ENCODE measurements around the gene PNCK. TPM values are rescaled to one million over a fixed set of nuclear protein-coding genes. Genes with fewer than 3 reads are reported as not detected.
"Not testable (repeated sequence)": the region's sequence is repeated elsewhere in the genome, so short reads cannot be mapped to it uniquely, and the experiment has no call there.

PNCK gene
- total RNA-seq, 1 experiment from 2014 or later: 1.1 TPM

- H3K4me3 Mint-ChIP-seq (ENCODE audit: low read depth, unreplicated experiment): no peak overlapping the region
- no peaks in the 10 kb centered on the region for H3K9me3 Mint-ChIP-seq (ENCODE audit: low read depth, unreplicated experiment)
- no peaks in the 10 kb centered on the region for H3K4me1 Mint-ChIP-seq (ENCODE audit: low read depth, unreplicated experiment)
- intact Hi-C loops (cut with micrococcal nuclease; ENCODE audit: unreplicated experiment): no loop called here
- no TSS peak for BruUV-seq (replicated peaks)
- H3K27ac Mint-ChIP-seq (ENCODE audit: unreplicated experiment): no peak overlapping the region
- no peak for TF ChIP-seq CTCF (IDR thresholded peaks at IDR 0.05; ENCODE audit: unreplicated experiment)
- H3K36me3 Mint-ChIP-seq (ENCODE audit: insufficient read depth, unreplicated experiment): peaks cover 16% of the 10 kb centered on the region
- H3K27me3 Mint-ChIP-seq (ENCODE audit: unreplicated experiment): peaks cover 26% of the 10 kb centered on the region
- DNase-seq: no peak
- CTCF ChIA-PET: interaction anchor here (0.7 to 0.8 kb wide), 2 partner anchors 11 to 23 kb away, joined by 3 to 4 read pairs; no protein-coding TSS in a partner anchor
These were observed 11.0 kb upstream of the PNCK start for GRCh38 chrX:153684467-153685155.

- CTCF ChIA-PET; H3K4me3 Mint-ChIP-seq (ENCODE audit: low read depth, unreplicated experiment); intact Hi-C loops (cut with micrococcal nuclease; ENCODE audit: unreplicated experiment); H3K4me1 Mint-ChIP-seq (ENCODE audit: low read depth, unreplicated experiment); BruUV-seq (replicated peaks); DNase-seq; H3K27ac Mint-ChIP-seq (ENCODE audit: unreplicated experiment); H3K9me3 Mint-ChIP-seq (ENCODE audit: low read depth, unreplicated experiment): not testable (repeated sequence)
- Mint-ChIP-seq H3K27me3 (ENCODE audit: unreplicated experiment) (peaks cover 38% of the 10 kb centered on the region), H3K36me3 (ENCODE audit: insufficient read depth, unreplicated experiment) (peaks cover 16% of the 10 kb centered on the region)
These were observed 9.9 kb upstream of the PNCK start for GRCh38 chrX:153683486-153683885.

- no peak overlapping the region for H3K27ac Mint-ChIP-seq (ENCODE audit: unreplicated experiment)
- TF ChIP-seq CTCF (IDR thresholded peaks at IDR 0.05; ENCODE audit: unreplicated experiment): no peak
- H3K4me3 Mint-ChIP-seq (ENCODE audit: low read depth, unreplicated experiment): no peak overlapping the region
- no peaks in the 10 kb centered on the region for H3K4me1 Mint-ChIP-seq (ENCODE audit: low read depth, unreplicated experiment)
- BruUV-seq (replicated peaks): no TSS peak
- CTCF ChIA-PET: no interaction called here
- intact Hi-C loops (cut with micrococcal nuclease; ENCODE audit: unreplicated experiment): no loop called here
- no peak for DNase-seq
- no peaks in the 10 kb centered on the region for H3K9me3 Mint-ChIP-seq (ENCODE audit: low read depth, unreplicated experiment)
- peaks cover under 1% of the 10 kb centered on the region for H3K36me3 Mint-ChIP-seq (ENCODE audit: insufficient read depth, unreplicated experiment)
- H3K27me3 Mint-ChIP-seq (ENCODE audit: unreplicated experiment): peaks cover 32% of the 10 kb centered on the region
These were observed 7.6 kb upstream of the PNCK start for GRCh38 chrX:153681175-153681574.

- H3K27me3 Mint-ChIP-seq (ENCODE audit: unreplicated experiment): peaks cover 57% of the 10 kb centered on the region
- CTCF ChIA-PET: interaction anchor here (0.6 kb wide), 1 partner anchor 11 kb away, joined by 4 read pairs; no protein-coding TSS in a partner anchor
- H3K4me3 Mint-ChIP-seq (ENCODE audit: low read depth, unreplicated experiment): no peak overlapping the region
- H3K9me3 Mint-ChIP-seq (ENCODE audit: low read depth, unreplicated experiment): no peaks in the 10 kb centered on the region
- H3K36me3 Mint-ChIP-seq (ENCODE audit: insufficient read depth, unreplicated experiment): no peaks in the 10 kb centered on the region
- TF ChIP-seq CTCF (IDR thresholded peaks at IDR 0.05; ENCODE audit: unreplicated experiment): no peak
- BruUV-seq (replicated peaks): no TSS peak
- H3K27ac Mint-ChIP-seq (ENCODE audit: unreplicated experiment): no peak overlapping the region
- H3K4me1 Mint-ChIP-seq (ENCODE audit: low read depth, unreplicated experiment): no peaks in the 10 kb centered on the region
- no peak for DNase-seq
- intact Hi-C loops (cut with micrococcal nuclease; ENCODE audit: unreplicated experiment): no loop called here
These were observed 722 bp upstream of the PNCK start for GRCh38 chrX:153674219-153674851.

Measured in Calu3 (cell line).